ENCODE measurements around the gene SLC6A20.

DNA sequence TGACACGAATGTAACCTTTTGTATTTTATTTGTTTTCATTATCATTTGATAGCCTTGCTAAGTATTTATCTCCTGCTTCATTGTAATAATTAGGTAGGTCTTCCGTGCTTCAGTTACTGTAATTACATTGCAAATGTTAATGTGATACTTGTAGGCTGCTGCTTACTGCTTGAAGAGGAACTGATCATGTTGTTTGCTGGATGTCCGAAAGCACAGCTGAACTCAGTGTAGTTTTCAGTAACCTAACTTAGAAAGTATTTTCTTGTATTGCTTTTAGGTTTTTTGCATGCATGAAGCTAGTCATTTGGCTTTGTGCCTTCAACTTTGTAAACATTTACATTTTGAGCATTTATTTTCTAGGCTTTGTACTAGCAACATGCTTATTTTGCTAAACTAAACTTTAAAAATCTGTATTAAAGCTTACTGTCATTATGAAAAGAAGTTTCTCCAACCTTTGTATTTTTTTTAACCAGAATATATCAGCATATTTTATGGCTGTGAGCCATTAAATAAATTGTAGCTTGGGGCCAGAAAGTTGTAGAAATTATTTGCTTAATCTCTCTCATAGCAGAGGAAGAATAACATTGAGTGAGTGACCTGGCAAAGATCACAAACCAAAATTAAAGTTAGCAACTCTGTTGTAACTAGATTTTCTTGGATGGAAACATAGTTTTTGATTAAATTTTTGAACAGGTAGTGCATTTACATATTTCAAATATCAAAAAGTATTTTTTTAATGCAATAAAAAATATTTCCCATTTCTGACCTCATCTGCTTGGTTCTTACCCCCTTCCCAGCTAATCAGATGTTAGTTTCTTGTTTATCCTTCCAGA, 76.5 kb downstream of the SLC6A20 start:
- TF ChIP-seq, protein P1, sequence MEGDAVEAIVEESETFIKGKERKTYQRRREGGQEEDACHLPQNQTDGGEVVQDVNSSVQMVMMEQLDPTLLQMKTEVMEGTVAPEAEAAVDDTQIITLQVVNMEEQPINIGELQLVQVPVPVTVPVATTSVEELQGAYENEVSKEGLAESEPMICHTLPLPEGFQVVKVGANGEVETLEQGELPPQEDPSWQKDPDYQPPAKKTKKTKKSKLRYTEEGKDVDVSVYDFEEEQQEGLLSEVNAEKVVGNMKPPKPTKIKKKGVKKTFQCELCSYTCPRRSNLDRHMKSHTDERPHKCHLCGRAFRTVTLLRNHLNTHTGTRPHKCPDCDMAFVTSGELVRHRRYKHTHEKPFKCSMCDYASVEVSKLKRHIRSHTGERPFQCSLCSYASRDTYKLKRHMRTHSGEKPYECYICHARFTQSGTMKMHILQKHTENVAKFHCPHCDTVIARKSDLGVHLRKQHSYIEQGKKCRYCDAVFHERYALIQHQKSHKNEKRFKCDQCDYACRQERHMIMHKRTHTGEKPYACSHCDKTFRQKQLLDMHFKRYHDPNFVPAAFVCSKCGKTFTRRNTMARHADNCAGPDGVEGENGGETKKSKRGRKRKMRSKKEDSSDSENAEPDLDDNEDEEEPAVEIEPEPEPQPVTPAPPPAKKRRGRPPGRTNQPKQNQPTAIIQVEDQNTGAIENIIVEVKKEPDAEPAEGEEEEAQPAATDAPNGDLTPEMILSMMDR (conservative IDR thresholded peaks at IDR 0.05; ENCODE audit: low read length) = no peak
- TF ChIP-seq EZH2phosphoT487 (IDR thresholded peaks at IDR 0.05; ENCODE audit: borderline replicate concordance, low read depth, low read length) = no peak

Measured in OCI-LY7 (cell line).